Measurements from ENCODE around the gene DBR1. TPM values are rescaled to one million over a fixed set of nuclear protein-coding genes. Genes with fewer than 3 reads are reported as not detected.

Gene DBR1
- 11.2 and 11.3 TPM in 2 replicates for total RNA-seq
- polyA plus RNA-seq (2012), result 8.3 TPM

DNA sequence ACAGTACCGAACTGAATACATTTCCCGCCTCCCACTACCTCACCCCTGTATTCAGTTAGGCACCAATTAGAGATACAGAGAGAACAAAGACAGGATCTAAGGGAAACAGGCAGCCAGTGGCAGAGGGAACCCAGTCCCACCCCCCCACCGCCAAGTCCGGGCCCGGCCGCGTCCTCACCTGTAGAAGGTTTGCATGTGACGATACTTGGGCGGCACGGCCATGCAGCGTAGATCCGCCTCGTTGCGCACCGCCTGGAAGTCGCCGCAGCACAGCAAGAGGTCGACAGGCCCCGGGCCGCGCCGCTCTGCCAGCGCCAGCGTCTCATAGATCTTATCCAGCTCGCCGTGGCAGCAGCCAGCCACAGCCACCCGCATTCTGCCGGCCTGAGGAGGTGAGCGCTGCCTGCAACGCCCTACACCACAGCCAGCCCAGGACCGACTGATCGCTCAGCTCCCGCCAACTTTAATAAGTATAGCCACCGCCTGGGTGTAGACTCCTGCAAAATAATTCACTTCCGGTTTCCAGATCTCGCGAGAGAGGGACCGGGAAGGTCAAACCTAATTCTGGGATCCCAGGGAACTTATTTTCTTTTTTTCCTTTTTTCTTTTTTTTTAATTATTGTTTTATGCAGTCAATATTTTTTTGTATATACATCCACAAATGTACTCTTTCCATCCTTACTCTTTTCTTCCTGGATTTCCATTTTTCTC, at the start of gene DBR1:
TSS of gene DBR1 (minus strand) at position 501 of the 711 bp plus-strand sequence. CDS start at position 375, 126 bp downstream.
- DNase-seq (ENCODE audit: low read depth), result peak; percentile 92

- no peak for DNase-seq (ENCODE audit: low read depth)
These were observed 48.2 kb upstream of the DBR1 start for GRCh38 chr3:138222942-138223287.

DNA sequence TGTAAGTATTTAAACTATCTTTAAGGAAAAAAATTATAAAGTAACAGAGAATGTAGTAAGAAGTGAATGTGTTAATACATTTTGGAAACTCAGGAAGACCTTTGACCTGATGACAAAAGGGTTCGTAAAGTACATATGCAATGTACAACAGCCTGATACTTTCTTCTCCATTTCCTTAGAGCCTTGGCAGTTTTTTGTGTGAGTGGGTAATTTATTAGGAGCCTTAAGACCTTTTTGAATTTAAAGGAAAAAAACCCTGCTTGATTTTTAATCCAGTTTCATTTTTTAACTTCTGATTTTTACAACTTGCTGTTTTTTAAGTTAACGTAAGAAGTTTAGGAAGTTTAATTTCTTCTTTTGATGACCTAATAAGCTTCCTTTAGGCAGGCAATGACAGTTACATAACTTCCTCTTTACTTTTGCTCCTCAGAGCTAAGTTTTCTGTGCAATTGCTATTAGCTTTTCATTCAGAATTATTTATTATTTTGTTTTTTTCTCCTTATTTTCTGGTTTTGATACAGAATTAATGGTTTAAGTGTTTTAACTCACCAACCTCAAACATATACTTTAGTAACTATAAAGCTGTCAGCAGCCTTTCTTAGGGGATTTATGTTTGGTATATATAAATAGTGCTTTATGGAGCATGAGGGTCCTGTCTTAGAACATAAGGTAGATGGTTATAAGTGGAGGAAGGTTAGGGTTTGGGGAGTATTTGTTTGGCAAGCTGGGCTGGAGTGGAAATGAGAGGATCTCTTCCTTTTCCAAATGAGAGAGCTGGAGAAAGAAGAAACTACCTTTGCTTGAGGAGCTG, 47.6 kb upstream of the DBR1 start:
- no peak for DNase-seq (ENCODE audit: low read depth)

DNA sequence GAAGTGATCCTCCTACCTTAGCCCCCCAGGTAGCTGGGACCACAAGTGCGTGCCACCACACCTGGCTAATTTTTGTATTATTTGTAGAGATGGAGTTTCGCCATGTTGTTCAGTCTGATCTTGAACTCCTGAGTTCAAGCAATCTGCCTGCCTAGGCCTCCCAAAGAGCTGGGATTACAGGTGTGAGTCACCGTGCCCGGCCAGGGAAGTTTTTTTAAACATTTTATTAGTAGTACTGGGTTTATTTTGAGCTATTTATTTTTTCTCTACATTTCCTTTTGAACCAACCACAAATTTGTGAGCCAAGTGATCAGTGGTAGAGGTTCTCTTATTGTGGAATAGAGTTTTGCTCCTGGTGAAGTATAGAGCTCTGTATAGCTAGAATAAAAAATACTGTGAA, 46.1 kb upstream of the DBR1 start:
- DNase-seq (ENCODE audit: low read depth), result no peak

DNA sequence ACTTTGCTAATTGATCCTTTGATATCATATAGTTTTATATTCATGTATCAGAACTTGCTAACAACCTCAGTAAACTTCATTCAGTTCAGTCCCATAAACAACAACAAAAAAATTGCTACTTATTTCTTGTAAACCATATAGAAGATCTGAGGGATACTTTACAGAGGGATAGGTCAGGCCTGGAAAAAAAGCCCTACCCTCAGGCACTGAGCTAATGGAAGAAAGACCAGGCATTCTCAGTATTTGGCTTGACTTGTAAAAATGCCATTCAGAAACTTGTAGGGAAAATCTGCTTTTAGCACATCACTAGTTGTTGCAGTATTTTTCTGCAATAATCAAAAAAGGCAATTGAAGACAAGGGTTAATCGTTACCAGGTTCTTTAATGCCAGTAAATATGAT, 45.5 kb upstream of the DBR1 start:
- no peak for DNase-seq (ENCODE audit: low read depth)

DNA sequence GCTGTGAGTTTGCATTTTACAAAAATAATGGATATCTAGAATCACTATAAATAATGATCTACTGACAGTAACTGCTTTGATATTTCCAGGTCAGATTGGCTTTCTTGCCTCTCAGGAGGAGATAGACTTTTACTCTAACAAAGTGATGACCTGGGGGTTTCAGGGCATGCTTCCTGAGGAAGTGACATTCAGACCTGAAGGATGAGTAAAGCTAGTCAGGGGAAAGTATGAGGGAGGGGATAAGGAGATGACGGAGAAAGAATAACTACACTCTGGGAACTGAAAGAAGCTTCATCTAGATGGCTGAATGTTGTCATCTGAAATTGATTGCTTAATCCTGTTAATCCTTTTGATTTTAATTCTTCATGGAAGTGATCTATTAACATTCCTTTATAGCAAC, 44.5 kb upstream of the DBR1 start:
- no peak for DNase-seq (ENCODE audit: low read depth)

GRCh38 chr3:138213398-138214085, 38.8 kb upstream of the DBR1 start:
- DNase-seq (ENCODE audit: low read depth), result no peak

GRCh38 chr3:138210528-138210927, 35.8 kb upstream of the DBR1 start:
- no peak for DNase-seq (ENCODE audit: low read depth)

- no peak for DNase-seq (ENCODE audit: low read depth)
These were observed 31.5 kb upstream of the DBR1 start for GRCh38 chr3:138206196-138206595.

DNA sequence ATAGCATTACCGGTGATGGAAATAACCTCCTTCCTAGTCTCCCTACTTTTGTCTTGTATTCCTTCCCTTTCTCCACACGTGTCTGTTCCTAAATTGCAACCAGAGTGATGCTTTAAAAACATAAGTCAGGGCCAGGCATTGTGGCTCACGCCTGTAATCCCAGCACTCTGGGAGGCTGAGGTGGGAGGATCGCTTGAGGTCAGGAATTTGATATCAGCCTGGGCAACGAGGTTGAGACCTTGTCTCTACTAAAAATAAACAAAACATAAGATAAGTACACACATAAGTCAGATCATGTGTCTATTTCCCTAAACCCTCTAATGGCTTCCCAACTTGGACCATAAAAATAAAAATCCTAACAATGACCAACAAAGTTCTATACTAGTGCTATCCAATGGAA, 30.8 kb upstream of the DBR1 start:
- no peak for DNase-seq (ENCODE audit: low read depth)

GRCh38 chr3:138203938-138204337, 29.2 kb upstream of the DBR1 start:
- DNase-seq (ENCODE audit: low read depth), result no peak

DNA sequence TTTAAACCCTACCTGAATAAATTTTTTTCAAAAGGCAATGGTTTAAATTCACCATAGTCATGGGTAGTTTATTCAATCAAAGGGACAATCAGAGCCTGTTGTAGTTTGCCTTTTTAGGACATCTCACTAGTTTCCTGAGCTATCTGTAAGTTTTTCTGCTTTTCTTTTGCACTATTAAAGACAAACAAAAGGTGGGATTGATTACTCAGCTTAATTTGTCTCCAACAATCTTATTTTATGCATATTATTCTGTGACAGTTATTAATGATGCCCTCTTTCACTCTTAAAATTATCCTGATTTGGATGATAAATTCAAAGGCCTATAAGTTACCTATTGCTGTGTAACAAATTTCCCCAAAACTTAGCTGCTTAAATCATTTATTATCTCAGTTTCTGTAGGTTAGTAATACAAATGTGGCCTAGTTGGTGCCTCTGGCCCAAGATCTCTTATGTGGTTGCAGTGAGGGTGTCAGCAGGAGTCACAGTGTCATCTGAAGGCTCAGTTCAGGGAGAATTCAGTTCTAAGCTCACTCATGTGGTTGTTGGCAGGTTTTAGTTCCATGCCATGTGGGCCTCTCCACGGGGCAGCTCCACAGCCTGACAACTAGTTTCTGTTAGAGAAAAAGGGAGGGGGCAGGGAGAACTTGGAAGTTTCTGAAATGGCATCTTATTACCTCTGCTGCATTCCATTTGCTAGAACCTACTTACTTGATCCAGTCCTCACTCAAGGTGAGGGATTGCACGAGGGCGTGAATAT, 28.4 kb upstream of the DBR1 start:
- no peak for DNase-seq (ENCODE audit: low read depth)

GRCh38 chr3:138200424-138200823, 25.7 kb upstream of the DBR1 start:
- no peak for DNase-seq (ENCODE audit: low read depth)

GRCh38 chr3:138199851-138200250, 25.1 kb upstream of the DBR1 start:
- no peak for DNase-seq (ENCODE audit: low read depth)

DNA sequence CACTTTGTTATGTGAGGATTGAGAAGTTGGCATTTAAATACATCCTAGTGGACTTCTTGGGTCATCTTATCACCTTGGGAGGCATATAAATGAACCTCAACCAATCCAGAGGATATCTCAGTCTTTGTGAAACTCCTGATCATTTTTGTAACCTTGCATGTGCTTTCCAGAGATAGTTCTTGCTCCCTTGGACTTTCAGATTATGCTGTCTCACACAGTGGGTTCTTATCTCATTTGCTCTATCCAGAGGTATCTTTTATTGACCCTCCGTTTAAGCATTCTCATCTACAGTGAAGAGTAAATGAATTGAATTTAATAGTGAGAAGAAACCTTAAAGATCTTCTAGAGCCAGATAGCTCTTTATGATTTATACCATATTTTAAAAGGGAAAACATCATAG, 22.8 kb upstream of the DBR1 start:
- no peak for DNase-seq (ENCODE audit: low read depth)

DNA sequence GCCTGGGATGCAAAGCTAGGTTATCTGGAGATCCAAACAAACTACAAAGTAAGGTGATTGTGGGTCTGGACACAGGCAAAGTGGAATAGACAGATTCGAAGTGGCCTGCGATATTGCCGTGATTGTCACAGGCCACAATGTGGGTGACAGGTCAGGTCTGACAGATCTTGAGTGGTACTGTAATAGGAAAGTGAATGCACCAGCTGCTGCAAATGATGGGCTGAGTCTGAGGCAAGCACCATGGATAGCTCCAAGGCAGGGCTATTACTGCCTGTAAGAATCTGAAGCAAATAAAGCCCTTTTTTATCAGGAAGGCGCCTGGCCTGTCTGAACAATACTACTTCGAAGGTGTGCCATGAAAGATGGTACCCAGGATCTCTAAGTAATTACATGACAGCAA, 22.3 kb upstream of the DBR1 start:
- peak; percentile 76 for DNase-seq (ENCODE audit: low read depth)

- no peak for DNase-seq (ENCODE audit: low read depth)
These were observed 21.3 kb upstream of the DBR1 start for GRCh38 chr3:138196023-138196422.

GRCh38 chr3:138195481-138195880, 20.8 kb upstream of the DBR1 start:
- DNase-seq (ENCODE audit: low read depth), result peak; percentile 41

- no peak for DNase-seq (ENCODE audit: low read depth)
These were observed 13.5 kb upstream of the DBR1 start for GRCh38 chr3:138188013-138188730.

GRCh38 chr3:138187296-138188012, 12.7 kb upstream of the DBR1 start, which contains the start of gene ARMC8:
Gene ARMC8 (plus strand): TSS chr3:138187301. CDS start chr3:138187555, 254 bp downstream.
- peak; percentile 59 for DNase-seq (ENCODE audit: low read depth)
